Upper lobe of right lung (tissue), 1 donor: ENCODE data around the gene PPTC7. TPM values are rescaled to one million over a fixed set of nuclear protein-coding genes. Genes with fewer than 3 reads are reported as not detected.
"Not testable (repeated sequence)": the region's sequence is repeated elsewhere in the genome, so short reads cannot be mapped to it uniquely, and the experiment has no call there.

Experiments used
- ATAC-seq: fragments of 200-7000 bp; cut with Tn5 transposase; one replicate; pipeline ENCODE4 v1.9.1; 2020; ENCODE audit warnings: mild to moderate bottlenecking, moderate library complexity
- DNase-seq: peaks from one replicate; pipeline ENCODE4 v3.0.0-alpha.2; 2020
- H3K27ac ChIP-seq: fragments of 200-600 bp; one replicate; pipeline ENCODE4 v1.8.0; 2022
- H3K27me3 ChIP-seq: fragments of 200-600 bp; one replicate; pipeline ENCODE4 v1.8.0; 2022; ENCODE audit warnings: mild to moderate bottlenecking
- H3K36me3 ChIP-seq: fragments of 200-600 bp; one replicate; pipeline ENCODE4 v1.8.0; 2022
- H3K4me1 ChIP-seq: fragments of 200-600 bp; one replicate; pipeline ENCODE4 v1.8.0; 2022
- H3K4me3 ChIP-seq: fragments of 200-600 bp; one replicate; pipeline ENCODE4 v1.8.0; 2022; ENCODE audit warnings: mild to moderate bottlenecking
- H3K9me3 ChIP-seq: fragments of 200-600 bp; one replicate; pipeline ENCODE4 v1.8.0; 2022
- intact Hi-C: fragments of 100-400 bp; cut with DNase I; formaldehyde crosslinking; loops from one replicate; pipeline ENCODE4 v1.11.0; 2022
- total RNA-seq: library from RNA; stranded (reverse); fragmentation: NEBNext Ultra II Directional; extraction: Animal tissue kit (Norgen Biotek cat#: 25700); gene quantifications from one replicate; pipeline ENCODE4 v1.2.1, GENCODE V29; 2021
- TF ChIP-seq, protein P1 (sequence below): fragments of 200-600 bp; IDR thresholded peaks from one replicate; pipeline ENCODE4 v1.8.0; 2022; ENCODE audit warnings: antibody characterized with exemption
- donor health status: DM: no; HTN: yes; CAD: no; lungs with severe emphysema.

Gene PPTC7
- total RNA-seq, 1 donor from 2014 or later: 26.4 TPM

DNA sequence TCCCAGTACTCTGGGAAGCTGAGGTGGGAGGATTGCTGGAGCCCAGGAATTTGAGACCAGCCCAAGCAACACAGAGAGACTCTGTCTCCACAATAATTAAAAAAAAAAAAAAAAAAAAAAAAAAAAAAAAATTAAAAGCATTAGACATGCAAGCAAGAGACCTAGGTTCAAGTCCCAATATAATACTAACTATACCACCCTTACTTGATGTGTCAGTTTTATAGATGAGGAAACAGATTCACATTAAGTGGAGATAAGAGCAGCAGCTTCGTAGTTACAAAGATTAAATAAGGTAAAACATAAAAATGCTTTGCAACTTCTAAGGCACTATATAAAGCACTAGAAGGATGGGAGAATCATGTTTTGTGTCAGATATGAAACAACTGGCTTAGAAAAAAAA lies 9.1 kb downstream of the PPTC7 start:
- Histone ChIP-seq H3K9me3 (peaks cover 4% of the 10 kb centered on the region), H3K4me3 (no peak overlapping the region), H3K4me1 (peaks cover 12% of the 10 kb centered on the region), H3K27me3 (no peaks in the 10 kb centered on the region), H3K27ac (no peak overlapping the region), H3K36me3 (no peaks in the 10 kb centered on the region)
- DNase-seq (no peak), ATAC-seq (no peak)
- TF ChIP-seq, protein P1, sequence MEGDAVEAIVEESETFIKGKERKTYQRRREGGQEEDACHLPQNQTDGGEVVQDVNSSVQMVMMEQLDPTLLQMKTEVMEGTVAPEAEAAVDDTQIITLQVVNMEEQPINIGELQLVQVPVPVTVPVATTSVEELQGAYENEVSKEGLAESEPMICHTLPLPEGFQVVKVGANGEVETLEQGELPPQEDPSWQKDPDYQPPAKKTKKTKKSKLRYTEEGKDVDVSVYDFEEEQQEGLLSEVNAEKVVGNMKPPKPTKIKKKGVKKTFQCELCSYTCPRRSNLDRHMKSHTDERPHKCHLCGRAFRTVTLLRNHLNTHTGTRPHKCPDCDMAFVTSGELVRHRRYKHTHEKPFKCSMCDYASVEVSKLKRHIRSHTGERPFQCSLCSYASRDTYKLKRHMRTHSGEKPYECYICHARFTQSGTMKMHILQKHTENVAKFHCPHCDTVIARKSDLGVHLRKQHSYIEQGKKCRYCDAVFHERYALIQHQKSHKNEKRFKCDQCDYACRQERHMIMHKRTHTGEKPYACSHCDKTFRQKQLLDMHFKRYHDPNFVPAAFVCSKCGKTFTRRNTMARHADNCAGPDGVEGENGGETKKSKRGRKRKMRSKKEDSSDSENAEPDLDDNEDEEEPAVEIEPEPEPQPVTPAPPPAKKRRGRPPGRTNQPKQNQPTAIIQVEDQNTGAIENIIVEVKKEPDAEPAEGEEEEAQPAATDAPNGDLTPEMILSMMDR: no peak
- intact Hi-C loops: no loop called here

DNA sequence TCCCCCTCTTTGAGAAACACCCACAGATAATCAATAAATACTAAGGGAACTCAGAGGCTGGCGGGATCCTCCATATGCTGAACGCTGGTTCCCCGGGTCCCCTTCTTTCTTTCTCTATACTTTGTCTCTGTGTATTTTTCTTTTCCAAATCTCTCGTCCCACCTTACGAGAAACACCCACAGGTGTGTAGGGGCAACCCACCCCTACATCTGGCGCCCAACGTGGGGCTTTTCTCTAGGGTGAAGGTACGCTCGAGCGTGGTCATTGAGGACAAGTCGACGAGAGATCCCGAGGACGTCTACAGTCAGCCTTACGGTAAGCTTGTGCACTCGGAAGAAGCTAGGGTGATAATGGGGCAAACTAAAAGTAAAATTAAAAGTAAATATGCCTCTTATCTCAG lies 12.3 kb downstream of the PPTC7 start:
- DNase-seq, H3K9me3 ChIP-seq, H3K27me3 ChIP-seq, H3K36me3 ChIP-seq, ATAC-seq, intact Hi-C loops, H3K27ac ChIP-seq, H3K4me3 ChIP-seq: not testable (repeated sequence)
- peaks cover 24% of the 10 kb centered on the region for H3K4me1 ChIP-seq

DNA sequence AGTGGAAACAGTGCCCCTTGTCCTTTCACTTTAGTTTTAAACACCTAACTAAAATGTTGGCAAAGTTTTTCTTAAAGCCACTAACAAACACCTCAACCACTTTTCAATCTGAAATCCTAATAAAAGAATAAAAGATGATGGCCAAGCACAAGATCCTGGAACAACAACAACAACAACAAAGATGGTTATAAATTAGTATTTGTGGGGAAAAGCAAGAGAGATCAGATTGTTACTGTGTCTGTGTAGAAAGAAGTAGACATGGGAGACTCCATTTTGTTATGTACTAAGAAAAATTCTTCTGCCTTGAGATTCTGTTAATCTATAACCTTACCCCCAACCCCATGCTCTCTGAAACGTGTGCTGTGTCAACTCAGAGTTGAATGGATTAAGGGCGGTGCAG lies 13.3 kb downstream of the PPTC7 start:
- DNase-seq, intact Hi-C loops, ATAC-seq: not testable (repeated sequence)

DNA sequence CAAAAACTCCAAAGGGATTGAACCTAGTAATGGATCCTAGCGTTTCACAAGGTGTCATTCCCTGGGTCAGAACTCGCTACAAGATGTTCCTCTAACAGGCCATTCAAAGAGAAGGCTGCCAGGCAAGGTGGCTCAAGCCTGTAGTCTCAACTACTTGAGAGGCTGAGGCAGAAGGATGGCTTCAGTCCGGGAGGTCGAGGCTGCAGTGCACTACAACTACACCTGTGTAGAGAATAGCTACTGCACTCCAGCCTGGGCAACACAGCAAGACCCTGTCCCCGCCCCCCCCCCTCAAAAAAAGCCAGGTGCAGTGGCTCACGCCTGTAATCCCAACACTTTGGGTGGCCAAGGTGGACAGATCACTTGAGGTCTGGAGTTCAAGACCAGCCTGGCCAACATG lies 14.4 kb downstream of the PPTC7 start:
- intact Hi-C loops: no loop called here
- no peaks in the 10 kb centered on the region for H3K27me3 ChIP-seq
- H3K4me3 ChIP-seq: no peak overlapping the region
- H3K36me3 ChIP-seq: no peaks in the 10 kb centered on the region
- H3K27ac ChIP-seq: no peak overlapping the region
- no peak for DNase-seq
- H3K9me3 ChIP-seq: peaks cover 4% of the 10 kb centered on the region
- TF ChIP-seq, protein P1: no peak
- peaks cover 16% of the 10 kb centered on the region for H3K4me1 ChIP-seq
- ATAC-seq: no peak

More for the DNA sequence above, 13.3 kb downstream of the PPTC7 start:
- not testable (repeated sequence) for H3K27ac ChIP-seq, H3K27me3 ChIP-seq, H3K4me3 ChIP-seq, H3K36me3 ChIP-seq, H3K9me3 ChIP-seq
- H3K4me1 ChIP-seq: peaks cover 18% of the 10 kb centered on the region

DNA sequence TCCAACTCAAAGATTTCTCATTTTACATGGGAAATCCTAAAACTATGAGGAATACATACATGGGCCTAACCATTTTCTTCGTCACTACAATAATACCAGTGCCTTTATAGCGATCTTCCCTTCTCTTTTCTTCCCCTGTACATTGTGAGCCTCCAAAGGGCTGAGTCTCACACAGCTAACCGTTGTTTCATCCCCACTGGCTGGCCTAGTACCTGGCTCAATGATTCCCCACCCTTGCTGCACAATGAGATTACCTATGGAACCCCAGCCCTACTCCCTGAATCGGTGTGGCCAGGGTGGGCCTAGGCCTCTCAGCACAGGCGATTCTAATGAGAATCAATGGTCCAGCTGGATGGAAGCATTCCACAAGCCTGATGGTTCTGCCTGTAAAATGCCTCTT lies 16.1 kb downstream of the PPTC7 start:
- DNase-seq (no peak), ATAC-seq (no peak)
- Histone ChIP-seq H3K4me1 (peaks cover 24% of the 10 kb centered on the region), H3K27ac (no peak overlapping the region), H3K27me3 (no peaks in the 10 kb centered on the region), H3K36me3 (no peaks in the 10 kb centered on the region), H3K4me3 (no peak overlapping the region), H3K9me3 (peaks cover 4% of the 10 kb centered on the region)
- TF ChIP-seq, protein P1: no peak
- intact Hi-C loops: no loop called here

DNA sequence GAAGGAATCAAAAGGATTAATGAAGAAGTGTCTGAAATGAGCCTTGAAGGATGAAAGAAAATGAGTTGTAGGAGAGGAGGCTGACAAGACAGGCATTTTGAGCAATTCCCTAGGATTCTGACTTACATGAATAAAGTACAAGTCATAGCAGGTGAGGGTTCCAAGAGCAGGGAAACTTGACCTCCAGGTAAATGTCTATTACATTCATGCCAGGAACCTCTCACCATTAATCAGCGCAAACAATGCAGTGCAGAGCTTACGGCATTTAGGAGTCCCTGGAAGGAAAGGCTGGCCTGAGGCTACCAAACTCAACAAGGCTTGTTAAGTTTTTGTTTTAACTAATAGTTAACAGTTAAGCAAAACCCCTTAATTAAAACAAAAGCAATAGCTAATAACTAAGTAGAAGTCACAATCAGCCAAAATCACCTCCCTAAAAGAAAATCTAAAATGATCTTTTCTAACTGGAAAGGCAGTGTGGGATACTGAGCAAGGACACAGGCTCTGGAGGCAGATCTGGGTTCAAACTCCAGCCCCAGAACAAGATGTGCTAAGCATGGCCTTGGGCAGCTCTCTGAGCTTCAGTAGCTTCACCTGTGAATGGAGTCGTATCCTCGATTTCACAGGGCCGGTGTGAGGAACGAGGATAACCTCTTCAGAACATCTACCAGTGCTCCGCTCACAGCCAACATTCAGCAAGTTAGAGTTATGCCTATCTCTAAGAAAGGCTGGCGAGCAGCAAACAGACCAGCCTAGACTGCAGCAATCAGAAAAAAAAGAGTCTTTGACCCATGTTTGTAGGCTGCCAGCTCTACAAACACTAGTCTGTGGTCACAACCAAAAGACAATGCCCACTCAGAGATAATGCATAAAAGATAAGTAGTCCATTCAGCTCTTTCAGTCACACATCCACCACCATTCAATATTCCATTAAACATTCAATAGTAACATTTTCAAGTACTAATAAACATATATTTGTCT lies 16.9 kb downstream of the PPTC7 start:
- no peak overlapping the region for H3K4me3 ChIP-seq
- intact Hi-C loops: no loop called here
- peak overlapping the region; percentile 18 for H3K27ac ChIP-seq
- H3K27me3 ChIP-seq: no peaks in the 10 kb centered on the region
- H3K4me1 ChIP-seq: peaks cover 29% of the 10 kb centered on the region
- peaks cover 4% of the 10 kb centered on the region for H3K9me3 ChIP-seq
- TF ChIP-seq, protein P1: no peak
- DNase-seq (no peak), ATAC-seq (peak; percentile 47)
- H3K36me3 ChIP-seq: no peaks in the 10 kb centered on the region
